ENCODE measurements around the gene PLA2G4D.

PLA2G4D gene

DNA sequence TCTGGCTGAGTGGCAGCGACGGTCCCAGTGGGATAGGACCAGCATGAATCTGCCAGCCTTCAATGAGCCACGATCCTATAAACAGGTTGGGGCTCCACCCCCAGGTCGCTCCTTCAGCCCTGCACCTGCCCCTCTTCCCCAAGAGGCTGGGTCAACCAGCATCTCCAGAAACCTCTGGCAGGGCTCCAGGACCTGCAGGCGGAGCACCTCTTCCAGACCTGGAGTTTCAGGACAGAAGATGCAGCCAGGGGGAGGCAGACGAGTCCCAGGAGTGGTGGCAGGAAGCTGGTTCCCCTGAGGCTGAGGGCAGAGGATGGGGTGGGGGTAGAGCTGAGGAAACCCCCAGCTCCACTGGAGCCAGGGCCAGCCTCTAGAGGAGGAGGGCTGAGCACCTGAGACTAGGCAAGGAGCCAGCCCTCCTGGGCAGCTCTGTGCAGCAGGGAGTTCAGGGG, at the start of gene PLA2G4D:
Gene PLA2G4D (minus strand): TSS at position 51 of the 452 bp plus-strand sequence. CDS start 103 bp downstream, outside the sequence.
- no peak for DNase-seq (ENCODE audit: low spot score)

- DNase-seq (ENCODE audit: low spot score) = no peak
Measured at GRCh38 chr15:42143356-42143755, 49.0 kb upstream of the PLA2G4D start.

- no peak for DNase-seq (ENCODE audit: low spot score)
Measured at GRCh38 chr15:42141795-42142667, 47.7 kb upstream of the PLA2G4D start.

DNA sequence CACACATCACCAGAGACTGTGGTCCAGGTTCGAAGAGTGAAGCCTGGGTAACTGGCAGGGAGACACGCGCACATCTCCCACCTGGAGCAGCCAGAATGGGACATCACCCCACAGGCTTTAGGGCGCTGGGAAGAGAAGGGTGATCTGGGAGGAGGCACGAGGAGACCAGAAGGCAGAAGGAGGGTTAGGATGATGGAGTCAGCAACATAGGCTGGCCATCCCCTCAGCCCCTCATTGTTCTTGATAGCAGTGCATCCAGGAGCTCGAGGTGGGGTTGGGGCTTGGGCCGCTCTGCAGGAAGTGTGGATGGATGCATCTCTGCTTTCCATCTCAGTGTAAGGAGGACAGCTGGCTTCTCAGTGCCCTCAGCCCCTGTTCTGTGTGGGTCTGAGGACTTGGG, 46.9 kb upstream of the PLA2G4D start:
- DNase-seq (ENCODE audit: low spot score) = no peak

DNA sequence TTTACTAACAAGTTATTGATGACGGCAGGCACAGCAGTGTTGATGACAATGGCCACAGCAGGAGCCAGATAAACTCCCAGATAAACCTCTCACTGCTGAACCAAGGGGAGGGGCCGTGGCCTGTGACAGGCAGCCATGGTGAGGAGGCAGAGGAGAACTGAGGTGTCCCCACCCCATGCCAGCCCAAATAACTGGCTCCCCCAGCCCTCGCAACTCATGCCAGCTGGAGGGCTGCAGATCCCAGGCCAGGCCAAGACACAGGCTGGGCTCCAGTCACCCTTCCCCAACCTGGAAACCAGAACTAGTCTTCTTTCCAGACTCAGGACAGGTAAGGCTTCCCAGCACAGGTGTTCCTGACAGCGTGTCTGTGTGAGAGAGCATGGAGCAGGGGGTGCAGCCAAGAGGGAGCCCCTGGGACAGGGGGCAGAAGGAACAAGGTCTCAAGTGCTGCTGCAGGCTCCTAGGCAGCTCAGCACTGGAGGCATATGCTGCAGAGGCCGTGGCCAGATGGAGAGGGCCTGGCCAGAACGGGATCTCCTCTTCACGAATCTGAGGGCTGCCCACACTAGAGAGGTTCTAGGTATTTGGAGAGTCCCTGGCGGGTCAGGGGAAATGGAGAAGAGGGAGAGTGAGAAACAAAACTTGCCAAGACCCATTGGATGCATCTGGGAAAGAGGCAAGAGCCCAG, 46.2 kb upstream of the PLA2G4D start:
- no peak for DNase-seq (ENCODE audit: low spot score)

- DNase-seq (ENCODE audit: low spot score) = no peak
Measured at GRCh38 chr15:42139596-42139995, 45.2 kb upstream of the PLA2G4D start.

DNA sequence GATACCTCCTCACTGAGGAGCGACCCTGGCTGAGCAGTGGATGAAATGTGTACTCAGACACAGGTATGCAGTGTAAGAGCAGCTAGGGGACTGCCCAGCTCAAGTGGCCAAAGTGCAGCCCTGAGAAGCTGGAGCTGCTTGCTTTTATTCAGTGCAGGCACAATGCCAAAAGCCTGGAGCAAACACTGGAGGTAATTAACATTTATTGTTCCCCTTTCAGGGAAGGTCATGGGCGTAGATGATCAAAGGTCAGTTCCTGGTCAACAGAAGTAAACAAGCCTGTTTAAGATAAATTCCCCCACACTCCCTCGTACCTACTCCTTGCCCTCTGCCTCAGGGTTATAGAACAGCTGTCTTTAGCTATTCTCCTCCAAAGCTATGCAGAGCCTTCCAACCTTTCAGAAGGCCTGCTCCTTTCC, 44.6 kb upstream of the PLA2G4D start:
- DNase-seq (ENCODE audit: low spot score) = no peak

GRCh38 chr15:42138411-42138810, 44.0 kb upstream of the PLA2G4D start:
- DNase-seq (ENCODE audit: low spot score) = no peak

DNA sequence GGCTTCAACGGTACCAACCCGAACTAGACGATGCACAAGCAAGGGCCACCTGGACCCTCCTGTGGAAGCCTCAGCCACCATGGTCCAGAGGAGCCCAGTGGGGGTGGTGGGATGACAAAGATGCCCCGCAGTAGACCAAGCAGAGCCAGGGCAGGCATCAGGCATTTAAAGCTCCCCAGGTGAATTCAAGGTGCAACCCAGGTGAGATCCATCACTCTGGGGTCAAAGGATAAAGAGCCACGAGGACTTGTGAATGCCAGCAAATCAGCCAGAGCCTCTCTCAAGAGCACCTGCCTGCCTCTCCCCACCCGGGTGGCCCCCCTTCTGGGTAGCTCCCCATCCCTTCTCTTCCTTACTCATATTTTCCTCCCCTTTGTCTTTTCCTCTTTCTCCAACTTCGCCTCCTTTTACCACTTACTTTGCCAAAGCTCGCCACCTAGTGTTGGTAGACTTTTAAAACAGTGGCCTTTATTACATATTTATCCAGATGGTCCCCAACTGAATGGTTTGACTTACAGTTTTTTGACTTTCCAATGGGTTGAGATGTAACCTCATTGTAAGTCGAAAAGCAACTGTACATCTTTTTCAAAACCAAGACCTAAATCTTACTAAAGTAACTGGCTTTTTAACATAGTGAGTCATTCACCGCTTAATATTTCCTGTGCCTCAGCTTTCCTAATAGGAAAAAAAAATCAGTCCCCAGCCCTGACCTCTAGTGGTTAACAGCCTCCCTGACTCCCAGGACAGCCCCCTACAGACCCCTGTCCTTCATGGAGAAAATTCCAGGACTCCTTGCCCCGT, 43.3 kb upstream of the PLA2G4D start:
- DNase-seq (ENCODE audit: low spot score) = peak; percentile 74

DNA sequence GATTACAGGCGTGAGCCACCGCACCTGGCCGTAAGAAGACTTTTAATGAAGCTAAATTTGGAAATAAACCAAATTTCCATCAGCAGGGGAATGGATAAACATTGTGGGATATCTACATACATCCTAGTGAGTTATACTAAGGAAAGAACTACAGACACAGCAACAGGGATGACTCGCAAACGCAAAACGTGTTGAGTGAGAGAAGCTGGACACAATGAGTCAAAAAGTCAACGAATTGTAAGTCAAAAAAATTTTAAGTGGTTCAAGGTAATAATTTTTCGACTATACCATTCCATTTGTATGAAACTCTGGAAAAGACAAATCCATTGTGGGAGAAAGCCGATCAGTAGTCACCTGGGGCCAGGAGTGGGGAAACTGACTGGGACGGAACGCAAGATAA, 42.2 kb upstream of the PLA2G4D start:
- DNase-seq (ENCODE audit: low spot score) = no peak

DNA sequence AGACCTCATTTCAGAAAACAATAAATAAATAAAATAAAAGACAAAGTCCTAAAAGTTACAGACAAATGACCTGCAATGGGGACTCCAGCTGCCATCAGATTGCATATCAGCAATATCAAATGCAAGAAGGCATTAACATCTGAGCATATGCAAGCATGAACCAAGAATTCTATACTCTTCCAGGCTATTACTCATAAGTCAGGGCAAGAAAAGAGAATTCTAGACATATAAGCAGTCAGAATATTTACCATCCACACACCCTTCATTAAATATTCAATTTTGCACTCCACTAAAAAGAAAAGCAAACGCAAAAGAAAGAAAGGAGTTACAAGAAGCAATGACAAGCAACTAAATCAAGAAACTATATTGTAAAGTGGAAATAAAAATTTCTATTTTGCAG, 41.0 kb upstream of the PLA2G4D start:
- no peak for DNase-seq (ENCODE audit: low spot score)

DNA sequence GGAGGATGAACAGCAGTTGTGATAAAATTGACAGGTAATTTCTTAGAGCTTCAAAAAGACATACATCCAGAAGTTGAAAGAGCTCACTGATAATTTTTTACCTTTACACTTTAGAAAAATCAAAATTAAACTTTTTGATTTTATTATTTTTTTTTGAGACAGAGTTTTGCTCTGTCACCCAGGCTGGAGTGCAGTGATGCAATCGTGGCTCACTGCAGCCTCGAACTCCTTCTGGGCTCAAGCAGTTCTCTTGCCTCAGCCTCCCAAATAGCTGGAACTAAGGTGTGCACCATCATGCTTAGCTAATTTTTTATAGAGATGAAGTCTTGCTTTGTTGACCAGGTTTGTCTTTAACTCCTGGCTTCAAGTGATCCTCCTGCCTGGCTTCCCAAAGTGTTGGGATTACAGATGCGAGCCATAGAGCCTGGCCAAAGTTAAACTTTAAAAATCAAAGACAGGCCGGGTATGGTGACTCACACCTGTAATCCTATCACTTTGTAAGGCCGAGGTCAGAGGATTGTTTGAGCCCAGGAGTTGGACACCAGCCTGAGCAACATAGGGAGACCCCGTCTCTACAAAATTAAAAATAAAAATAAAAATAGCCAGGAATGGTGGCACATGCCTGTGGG, 40.4 kb upstream of the PLA2G4D start:
- DNase-seq (ENCODE audit: low spot score) = no peak

GRCh38 chr15:42133886-42134502, 39.6 kb upstream of the PLA2G4D start:
- peak; percentile 55 for DNase-seq (ENCODE audit: low spot score)

DNA sequence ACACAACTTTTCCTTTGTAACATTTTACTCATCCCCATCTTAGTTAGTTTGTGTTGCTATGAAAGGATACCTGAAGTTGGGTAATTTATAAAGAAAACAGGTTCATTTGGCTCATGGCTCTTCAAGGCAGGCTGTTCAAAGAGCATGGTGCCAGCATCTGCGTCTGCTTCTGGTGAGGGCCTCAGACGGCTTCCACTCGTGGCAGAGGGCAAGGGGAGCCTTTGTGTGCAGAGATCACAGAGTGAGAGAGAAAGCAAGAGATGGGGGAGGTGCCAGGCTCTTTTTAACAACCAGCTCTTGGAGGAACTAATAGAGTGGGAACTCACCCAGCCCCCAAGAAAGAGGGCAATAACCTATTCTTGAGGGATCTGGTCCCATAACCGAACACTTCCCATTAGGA, 39.0 kb upstream of the PLA2G4D start:
- no peak for DNase-seq (ENCODE audit: low spot score)

- no peak for DNase-seq (ENCODE audit: low spot score)
Measured at GRCh38 chr15:42131826-42132806, 37.8 kb upstream of the PLA2G4D start.

DNA sequence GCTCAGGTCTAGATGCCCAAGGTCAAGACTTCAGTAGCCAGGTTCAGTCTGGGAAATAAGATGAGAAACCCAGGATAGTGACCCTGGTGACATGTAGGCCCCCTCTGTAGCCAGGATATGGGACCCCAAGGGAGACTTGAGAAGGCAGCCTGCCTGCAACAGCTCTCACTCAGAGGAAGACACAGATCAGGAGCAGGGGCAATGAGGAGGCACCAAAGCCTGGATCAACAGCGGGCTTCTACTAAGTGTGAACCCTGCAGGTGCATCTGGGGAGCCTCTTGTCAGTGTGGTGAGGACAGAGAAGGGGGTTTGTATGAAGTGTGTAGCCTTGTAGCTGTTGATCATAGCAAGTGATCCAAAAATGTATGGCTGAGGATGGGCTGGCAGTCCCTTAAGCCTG, 36.6 kb upstream of the PLA2G4D start:
- DNase-seq (ENCODE audit: low spot score) = no peak

GRCh38 chr15:42130246-42130986, 36.1 kb upstream of the PLA2G4D start:
- no peak for DNase-seq (ENCODE audit: low spot score)

DNA sequence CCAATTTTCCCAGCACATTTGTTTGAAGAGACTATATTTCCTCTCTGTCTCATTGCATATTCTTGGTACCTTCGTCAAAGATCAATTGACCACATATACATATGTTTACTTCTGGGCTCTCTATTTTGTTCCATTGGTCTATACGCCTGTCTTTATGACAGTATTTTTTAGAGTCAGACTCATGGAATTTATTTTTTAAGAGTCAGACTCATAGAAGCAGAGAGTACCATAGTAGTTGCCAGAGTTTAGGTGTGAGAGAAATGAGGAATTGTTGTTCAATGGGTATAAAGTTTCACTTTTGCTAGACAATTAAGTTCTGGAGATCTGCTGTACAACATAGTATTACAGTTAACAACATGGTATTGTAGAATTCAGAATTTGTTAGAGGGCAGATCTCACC, 35.0 kb upstream of the PLA2G4D start:
- DNase-seq (ENCODE audit: low spot score) = no peak

DNA sequence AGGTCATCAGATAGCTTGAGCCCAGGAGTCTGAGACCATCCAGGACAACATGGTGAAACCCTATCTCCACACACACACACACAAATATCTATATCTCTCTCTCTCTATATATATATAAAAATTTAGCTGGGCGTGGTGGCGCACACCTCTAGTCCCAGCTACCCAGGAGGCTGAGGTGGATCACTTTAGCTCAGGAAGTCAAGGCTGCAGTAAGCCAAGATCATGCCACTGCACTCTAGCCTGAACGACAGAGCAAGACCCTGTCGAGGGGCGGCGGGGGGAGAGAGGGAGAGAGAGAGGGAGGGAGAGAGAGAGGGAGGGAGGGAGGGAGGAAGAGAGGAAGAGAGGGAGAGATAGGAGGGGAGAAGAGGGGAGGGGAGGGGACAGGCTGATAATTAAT, 34.1 kb upstream of the PLA2G4D start:
- no peak for DNase-seq (ENCODE audit: low spot score)

GRCh38 chr15:42123546-42123945, 29.2 kb upstream of the PLA2G4D start:
- DNase-seq (ENCODE audit: low spot score) = no peak
